GM23338 (cell line): ENCODE measurements around the gene FEM1B.

Experiments
- CREB1 ChIP-seq: fragments of 250-450 bp; sonication (Bioruptor Pico); IDR thresholded peaks from 2 replicates; pipeline ENCODE4 v1.5.0; 2020; ENCODE audit warnings: low read depth, mild to moderate bottlenecking, moderate library complexity
- EZH2 ChIP-seq: fragments of 200-600 bp; sonication (generic); IDR thresholded peaks from one replicate; pipeline ENCODE4 v1.8.0; 2017; ENCODE audit warnings: antibody characterized with exemption, mild to moderate bottlenecking, low read depth; ENCODE audit not compliant: unreplicated experiment
- EZH2phosphoT487 ChIP-seq: fragments of 200-600 bp; sonication (generic); IDR thresholded peaks from one replicate; pipeline ENCODE4 v1.8.1; 2018; ENCODE audit warnings: antibody characterized with exemption; ENCODE audit not compliant: unreplicated experiment
- POLR2AphosphoS5 ChIP-seq: IDR thresholded peaks from 2 replicates; pipeline ENCODE4 v1.6.1; 2016; ENCODE audit warnings: antibody characterized with exemption, low read depth
- TF ChIP-seq, protein P1 (sequence below), 2 experiments: fragments of 200-600 bp in 1 of 2; sonication (generic) in 1 of 2; conservative IDR thresholded peaks; 2 replicates each; pipeline versions ENCODE4 v1.5.1 to v1.6.1; 2016 to 2017; ENCODE audit warnings: antibody characterized with exemption in 2 of 2, low read depth in 2 of 2, mild to moderate bottlenecking in 2 of 2, moderate library complexity in 1 of 2
- TF ChIP-seq, protein P2 (sequence below): fragments of 250-450 bp; sonication (Bioruptor Pico); IDR thresholded peaks from 2 replicates; pipeline ENCODE4 v1.5.0; 2020; ENCODE audit warnings: mild to moderate bottlenecking, moderate library complexity
- TF ChIP-seq, protein P3 (sequence below): IDR thresholded peaks from one replicate; pipeline ENCODE4 v1.6.1; 2018; ENCODE audit warnings: antibody characterized with exemption; ENCODE audit not compliant: unreplicated experiment

DNA sequence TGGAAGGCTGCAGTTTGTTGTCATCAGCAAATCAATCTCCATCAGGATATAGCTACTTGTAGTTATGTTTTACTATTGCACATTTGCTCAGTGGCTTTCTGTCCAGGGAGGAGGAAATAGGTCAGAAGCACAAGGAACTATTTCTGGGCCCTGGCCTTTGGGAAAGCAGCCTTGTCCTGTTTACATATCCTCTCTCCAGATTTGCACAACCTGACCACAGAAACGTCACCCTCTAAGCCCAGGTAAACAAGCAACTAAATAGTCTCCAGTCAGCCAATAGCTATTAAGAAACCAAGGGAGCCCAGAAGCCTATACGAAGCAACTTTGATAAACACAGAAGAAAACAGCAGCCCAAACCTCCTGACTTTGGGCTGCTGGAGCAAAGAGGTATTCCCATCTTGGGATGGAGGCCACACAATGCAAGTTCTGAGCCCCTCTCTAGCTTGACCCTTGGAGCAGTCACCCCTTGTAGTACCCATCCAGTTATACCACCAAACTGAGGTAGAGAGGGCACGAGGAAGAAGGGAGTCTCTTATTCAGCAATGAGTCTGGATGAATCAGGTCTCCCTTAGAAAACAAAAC, 2.3 kb upstream of the FEM1B start:
- TF ChIP-seq EZH2phosphoT487 (no peak), EZH2 (no peak), CREB1 (CRISPR knock-in tag) (no peak), POLR2AphosphoS5 (no peak)
- TF ChIP-seq, protein P1, sequence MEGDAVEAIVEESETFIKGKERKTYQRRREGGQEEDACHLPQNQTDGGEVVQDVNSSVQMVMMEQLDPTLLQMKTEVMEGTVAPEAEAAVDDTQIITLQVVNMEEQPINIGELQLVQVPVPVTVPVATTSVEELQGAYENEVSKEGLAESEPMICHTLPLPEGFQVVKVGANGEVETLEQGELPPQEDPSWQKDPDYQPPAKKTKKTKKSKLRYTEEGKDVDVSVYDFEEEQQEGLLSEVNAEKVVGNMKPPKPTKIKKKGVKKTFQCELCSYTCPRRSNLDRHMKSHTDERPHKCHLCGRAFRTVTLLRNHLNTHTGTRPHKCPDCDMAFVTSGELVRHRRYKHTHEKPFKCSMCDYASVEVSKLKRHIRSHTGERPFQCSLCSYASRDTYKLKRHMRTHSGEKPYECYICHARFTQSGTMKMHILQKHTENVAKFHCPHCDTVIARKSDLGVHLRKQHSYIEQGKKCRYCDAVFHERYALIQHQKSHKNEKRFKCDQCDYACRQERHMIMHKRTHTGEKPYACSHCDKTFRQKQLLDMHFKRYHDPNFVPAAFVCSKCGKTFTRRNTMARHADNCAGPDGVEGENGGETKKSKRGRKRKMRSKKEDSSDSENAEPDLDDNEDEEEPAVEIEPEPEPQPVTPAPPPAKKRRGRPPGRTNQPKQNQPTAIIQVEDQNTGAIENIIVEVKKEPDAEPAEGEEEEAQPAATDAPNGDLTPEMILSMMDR (conservative IDR thresholded peaks at IDR 0.05; ENCODE audit: low read depth in 2 of 2) = no peak
- TF ChIP-seq, protein P2, sequence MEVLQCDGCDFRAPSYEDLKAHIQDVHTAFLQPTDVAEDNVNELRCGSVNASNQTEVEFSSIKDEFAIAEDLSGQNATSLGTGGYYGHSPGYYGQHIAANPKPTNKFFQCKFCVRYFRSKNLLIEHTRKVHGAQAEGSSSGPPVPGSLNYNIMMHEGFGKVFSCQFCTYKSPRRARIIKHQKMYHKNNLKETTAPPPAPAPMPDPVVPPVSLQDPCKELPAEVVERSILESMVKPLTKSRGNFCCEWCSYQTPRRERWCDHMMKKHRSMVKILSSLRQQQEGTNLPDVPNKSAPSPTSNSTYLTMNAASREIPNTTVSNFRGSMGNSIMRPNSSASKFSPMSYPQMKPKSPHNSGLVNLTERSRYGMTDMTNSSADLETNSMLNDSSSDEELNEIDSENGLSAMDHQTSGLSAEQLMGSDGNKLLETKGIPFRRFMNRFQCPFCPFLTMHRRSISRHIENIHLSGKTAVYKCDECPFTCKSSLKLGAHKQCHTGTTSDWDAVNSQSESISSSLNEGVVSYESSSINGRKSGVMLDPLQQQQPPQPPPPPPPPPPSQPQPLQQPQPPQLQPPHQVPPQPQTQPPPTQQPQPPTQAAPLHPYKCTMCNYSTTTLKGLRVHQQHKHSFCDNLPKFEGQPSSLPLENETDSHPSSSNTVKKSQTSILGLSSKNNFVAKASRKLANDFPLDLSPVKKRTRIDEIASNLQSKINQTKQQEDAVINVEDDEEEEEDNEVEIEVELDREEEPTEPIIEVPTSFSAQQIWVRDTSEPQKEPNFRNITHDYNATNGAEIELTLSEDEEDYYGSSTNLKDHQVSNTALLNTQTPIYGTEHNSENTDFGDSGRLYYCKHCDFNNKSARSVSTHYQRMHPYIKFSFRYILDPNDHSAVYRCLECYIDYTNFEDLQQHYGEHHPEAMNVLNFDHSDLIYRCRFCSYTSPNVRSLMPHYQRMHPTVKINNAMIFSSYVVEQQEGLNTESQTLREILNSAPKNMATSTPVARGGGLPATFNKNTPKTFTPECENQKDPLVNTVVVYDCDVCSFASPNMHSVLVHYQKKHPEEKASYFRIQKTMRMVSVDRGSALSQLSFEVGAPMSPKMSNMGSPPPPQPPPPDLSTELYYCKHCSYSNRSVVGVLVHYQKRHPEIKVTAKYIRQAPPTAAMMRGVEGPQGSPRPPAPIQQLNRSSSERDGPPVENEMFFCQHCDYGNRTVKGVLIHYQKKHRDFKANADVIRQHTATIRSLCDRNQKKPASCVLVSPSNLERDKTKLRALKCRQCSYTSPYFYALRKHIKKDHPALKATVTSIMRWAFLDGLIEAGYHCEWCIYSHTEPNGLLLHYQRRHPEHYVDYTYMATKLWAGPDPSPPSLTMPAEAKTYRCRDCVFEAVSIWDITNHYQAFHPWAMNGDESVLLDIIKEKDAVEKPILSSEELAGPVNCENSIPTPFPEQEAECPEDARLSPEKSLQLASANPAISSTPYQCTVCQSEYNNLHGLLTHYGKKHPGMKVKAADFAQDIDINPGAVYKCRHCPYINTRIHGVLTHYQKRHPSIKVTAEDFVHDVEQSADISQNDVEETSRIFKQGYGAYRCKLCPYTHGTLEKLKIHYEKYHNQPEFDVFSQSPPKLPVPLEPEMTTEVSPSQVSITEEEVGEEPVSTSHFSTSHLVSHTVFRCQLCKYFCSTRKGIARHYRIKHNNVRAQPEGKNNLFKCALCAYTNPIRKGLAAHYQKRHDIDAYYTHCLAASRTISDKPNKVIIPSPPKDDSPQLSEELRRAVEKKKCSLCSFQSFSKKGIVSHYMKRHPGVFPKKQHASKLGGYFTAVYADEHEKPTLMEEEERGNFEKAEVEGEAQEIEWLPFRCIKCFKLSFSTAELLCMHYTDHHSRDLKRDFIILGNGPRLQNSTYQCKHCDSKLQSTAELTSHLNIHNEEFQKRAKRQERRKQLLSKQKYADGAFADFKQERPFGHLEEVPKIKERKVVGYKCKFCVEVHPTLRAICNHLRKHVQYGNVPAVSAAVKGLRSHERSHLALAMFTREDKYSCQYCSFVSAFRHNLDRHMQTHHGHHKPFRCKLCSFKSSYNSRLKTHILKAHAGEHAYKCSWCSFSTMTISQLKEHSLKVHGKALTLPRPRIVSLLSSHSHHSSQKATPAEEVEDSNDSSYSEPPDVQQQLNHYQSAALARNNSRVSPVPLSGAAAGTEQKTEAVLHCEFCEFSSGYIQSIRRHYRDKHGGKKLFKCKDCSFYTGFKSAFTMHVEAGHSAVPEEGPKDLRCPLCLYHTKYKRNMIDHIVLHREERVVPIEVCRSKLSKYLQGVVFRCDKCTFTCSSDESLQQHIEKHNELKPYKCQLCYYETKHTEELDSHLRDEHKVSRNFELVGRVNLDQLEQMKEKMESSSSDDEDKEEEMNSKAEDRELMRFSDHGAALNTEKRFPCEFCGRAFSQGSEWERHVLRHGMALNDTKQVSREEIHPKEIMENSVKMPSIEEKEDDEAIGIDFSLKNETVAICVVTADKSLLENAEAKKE (CRISPR knock-in tag) = no peak
- TF ChIP-seq, protein P3, sequence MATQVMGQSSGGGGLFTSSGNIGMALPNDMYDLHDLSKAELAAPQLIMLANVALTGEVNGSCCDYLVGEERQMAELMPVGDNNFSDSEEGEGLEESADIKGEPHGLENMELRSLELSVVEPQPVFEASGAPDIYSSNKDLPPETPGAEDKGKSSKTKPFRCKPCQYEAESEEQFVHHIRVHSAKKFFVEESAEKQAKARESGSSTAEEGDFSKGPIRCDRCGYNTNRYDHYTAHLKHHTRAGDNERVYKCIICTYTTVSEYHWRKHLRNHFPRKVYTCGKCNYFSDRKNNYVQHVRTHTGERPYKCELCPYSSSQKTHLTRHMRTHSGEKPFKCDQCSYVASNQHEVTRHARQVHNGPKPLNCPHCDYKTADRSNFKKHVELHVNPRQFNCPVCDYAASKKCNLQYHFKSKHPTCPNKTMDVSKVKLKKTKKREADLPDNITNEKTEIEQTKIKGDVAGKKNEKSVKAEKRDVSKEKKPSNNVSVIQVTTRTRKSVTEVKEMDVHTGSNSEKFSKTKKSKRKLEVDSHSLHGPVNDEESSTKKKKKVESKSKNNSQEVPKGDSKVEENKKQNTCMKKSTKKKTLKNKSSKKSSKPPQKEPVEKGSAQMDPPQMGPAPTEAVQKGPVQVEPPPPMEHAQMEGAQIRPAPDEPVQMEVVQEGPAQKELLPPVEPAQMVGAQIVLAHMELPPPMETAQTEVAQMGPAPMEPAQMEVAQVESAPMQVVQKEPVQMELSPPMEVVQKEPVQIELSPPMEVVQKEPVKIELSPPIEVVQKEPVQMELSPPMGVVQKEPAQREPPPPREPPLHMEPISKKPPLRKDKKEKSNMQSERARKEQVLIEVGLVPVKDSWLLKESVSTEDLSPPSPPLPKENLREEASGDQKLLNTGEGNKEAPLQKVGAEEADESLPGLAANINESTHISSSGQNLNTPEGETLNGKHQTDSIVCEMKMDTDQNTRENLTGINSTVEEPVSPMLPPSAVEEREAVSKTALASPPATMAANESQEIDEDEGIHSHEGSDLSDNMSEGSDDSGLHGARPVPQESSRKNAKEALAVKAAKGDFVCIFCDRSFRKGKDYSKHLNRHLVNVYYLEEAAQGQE = no peak
